Smooth muscle cell of bladder (primary cell): ENCODE measurements around the gene OVCA2. TPM values are rescaled to one million over a fixed set of nuclear protein-coding genes. Genes with fewer than 3 reads are reported as not detected.

Experiments
- total RNA-seq: library from RNA; depleted of rRNA; stranded (reverse); fragments of >200 nt; gene quantifications from 2 replicates; pipeline ENCODE4 v1.2.3, GENCODE V29; 2014

OVCA2 gene
- total RNA-seq = 35.9 and 36.7 TPM in 2 replicates

GRCh38 chr17:2041561-2042389, at the start of gene OVCA2:
TSS of gene OVCA2 (plus strand) at chr17:2042022. CDS start at chr17:2042048, 26 bp downstream.

GRCh38 chr17:2025220-2025621, 16.6 kb upstream of the OVCA2 start, which contains the start of gene RTN4RL1:
TSS of gene RTN4RL1 (minus strand) at chr17:2025334. CDS start at chr17:2024865, 469 bp downstream.

DNA sequence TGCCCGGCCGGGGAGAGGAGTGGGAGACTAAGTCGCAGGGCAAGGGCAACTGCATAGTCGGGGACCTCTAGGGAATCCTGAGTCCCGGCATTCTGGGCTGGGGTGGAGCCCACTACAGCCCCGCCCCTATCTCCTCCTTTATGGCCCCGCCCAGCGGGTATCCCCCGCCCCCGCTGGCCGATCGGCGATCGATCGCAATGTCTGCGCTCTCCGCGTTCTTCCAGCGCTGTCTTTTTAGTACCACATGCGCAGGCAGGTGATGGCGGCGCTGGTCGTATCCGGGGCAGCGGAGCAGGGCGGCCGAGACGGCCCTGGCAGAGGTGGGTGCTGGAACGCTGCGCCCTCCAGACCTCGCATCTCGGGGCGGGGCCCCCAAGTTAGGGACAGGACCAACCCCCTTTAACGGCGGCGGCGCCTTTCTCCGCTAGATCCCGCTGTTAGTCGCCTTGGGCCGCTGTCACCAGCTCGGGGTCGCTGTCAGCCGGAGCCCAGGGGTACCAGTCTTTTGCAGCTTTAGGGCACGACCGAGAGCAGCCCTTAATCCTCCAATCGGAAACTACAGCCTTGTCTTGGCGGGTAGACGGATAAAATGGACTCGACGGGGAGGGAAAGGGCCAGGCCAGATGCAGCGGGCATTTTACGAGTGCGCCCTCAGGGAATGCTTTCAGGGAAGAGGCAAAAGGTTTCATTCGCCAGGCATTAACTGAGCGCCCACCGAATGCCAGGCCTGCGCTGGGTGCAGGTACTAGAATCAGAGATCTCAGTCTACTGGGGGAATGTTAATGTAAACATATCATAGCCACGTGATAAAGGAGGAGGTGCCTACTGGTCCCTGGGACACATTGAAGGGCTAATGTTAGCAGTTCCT, 11.7 kb upstream of the OVCA2 start, which contains the start of gene DPH1:
Gene DPH1 (plus strand): TSS at position 243 of the 868 bp plus-strand sequence. CDS start 17 bp downstream, at position 260.

GRCh38 chr17:2054512-2055291, 12.9 kb downstream of the OVCA2 start, which contains the start of gene HIC1:
TSS of gene HIC1 (plus strand) at chr17:2055103. CDS start at chr17:2056691, 1,588 bp downstream.

Other genes starting within 250 kb of the OVCA2 start
- gene SMYD4, start 212.1 kb upstream of the OVCA2 start, total RNA-seq = 5.1 and 7.0 TPM in 2 replicates
- gene RPA1, start 212.0 kb upstream of the OVCA2 start, total RNA-seq = 15.2 and 32.9 TPM in 2 replicates
- gene RTN4RL1, start 16.7 kb upstream of the OVCA2 start, total RNA-seq = under 0.01 and 0.09 TPM in 2 replicates
- 16.2 and 20.2 TPM in 2 replicates for gene DPH1, start 11.9 kb upstream of the OVCA2 start, total RNA-seq
- 20.5 and 27.2 TPM in 2 replicates for gene HIC1, start 13.1 kb downstream of the OVCA2 start, total RNA-seq